Esophagus mucosa (tissue), 1 donor: ENCODE results near the gene CABP2. TPM values are rescaled to one million over a fixed set of nuclear protein-coding genes. Genes with fewer than 3 reads are reported as not detected.
"Not testable (repeated sequence)": the region's sequence is repeated elsewhere in the genome, so short reads cannot be mapped to it uniquely, and the experiment has no call there.

Experiments
- ATAC-seq: fragments of 200-7000 bp; cut with Tn5 transposase; one replicate; pipeline ENCODE4 v1.9.1; 2020
- total RNA-seq: library from RNA; stranded (reverse); gene quantifications from one replicate; pipeline ENCODE4 v1.2.4, GENCODE V29; 2023
- donor health status: DM: yes; HTN: yes; CAD: no.

Gene CABP2
- total RNA-seq, 1 donor from 2014 or later, result not detected

DNA sequence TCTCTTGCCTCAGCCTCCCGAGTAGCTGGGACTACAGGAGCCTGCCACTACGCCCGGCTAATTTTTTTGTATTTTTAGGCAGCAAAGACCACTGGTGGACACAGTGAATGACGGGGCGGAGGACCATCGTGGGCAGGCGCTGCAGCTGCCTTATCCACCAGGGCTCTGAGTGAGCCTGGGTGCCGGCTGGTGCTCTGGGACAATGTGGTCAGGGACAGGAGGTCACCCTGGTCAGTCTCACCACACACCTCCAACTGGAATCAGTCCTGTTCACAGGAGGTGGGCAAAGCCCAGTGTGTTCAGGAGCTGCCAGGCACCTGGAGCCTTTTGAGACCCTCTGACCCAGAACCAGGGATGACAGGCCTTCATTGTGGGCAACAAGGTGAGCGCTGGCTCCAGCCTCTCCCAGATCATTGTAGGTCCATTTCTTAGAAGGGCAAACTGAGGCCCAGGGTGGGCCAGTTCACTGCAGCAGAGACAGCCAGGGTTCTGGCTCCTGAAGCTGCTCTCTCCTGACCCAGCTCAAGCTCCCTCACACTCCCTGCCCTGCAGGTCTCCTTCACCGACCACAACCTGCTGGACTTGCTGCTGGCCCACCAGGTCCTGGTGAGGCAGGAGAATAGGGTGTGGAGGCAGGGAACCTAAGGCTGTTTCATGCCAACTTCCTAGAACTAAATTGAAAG lies 15.7 kb upstream of the CABP2 start:
- no peak for ATAC-seq

DNA sequence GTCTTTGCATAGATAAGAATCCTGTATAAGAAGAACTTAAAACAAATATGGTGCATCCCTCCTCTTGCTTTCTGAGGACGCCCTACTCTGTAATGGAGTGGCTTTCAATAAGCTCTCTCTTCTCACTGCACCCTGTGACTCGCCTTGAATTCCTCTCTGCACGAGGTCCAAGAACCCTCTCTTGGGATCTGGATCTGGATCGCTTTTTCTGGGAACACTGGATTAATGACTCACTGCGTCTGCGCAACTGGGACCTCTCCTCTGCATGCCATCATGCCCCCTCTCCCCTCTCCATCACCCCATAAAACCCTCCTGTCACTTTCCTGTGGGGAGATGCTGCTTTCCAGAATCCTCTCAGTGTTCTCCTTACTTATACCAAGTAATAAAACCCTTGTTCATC lies 15.1 kb upstream of the CABP2 start:
- ATAC-seq, result no peak

DNA sequence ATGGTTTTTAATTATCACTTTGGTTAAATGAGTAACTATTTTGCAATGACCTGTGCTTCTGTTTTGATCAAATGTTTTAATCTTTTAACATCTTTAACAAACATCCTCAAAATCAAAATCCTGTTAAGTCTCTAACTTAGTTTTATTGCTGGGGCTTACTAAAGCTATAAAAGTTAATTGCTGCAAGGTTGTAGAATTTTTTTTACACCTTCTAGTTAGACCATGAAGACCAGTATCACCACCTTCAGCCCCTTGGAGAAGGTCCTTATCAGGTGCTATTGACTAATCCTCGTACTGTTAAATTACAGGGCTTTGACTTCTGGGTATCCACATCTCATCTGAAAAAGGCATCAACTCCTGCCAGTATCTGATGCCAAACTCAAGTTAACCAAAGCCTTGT lies 12.3 kb upstream of the CABP2 start:
- ATAC-seq, result no peak

DNA sequence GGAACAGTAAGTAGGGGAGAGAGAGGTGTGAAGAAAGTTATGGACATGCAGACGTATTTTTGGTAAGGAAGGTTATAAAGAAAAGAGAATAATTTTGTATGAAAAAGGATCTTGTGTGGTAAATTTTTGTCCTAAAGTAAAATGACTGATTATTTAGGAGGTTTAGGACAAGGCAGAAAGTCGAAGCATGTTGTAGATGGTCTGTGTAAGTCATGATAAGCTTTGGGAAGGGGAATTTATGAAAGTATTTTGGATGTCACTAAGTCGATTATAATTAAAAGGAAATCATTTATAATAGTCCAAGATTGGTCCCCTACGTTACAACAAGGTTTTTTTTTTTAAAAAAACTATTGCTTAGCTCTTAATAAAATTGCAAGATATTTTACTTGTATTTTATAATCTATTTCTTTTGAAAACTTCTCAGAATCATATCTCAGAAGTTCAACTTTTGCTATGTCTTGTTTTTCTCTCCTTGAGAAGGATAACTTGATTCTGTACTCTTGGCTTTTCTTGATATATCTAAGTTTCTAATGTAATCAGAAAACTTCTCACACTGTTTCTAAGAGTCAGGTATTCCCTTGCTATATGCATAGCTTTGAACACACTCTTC lies 10.9 kb upstream of the CABP2 start:
- no peak for ATAC-seq

DNA sequence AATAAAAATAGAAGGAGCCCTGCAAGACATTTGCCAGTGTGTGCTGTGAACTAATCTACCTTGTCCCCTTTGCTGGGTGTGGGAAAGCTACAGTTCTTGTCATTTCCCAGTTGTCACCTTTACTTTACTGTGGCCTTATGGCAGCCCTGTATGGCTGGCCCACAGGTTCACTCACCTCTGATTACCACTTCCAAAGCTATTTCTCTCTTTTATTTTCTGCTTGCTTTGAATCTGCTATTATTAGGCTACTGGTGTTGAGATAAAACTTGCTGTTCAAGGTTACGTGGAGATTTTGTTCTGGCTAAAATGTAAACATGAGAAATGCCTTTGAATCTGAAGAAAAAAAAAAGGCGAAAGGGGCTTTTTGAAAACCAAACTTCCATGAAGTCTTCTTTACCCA lies 9.6 kb upstream of the CABP2 start:
- no peak for ATAC-seq

DNA sequence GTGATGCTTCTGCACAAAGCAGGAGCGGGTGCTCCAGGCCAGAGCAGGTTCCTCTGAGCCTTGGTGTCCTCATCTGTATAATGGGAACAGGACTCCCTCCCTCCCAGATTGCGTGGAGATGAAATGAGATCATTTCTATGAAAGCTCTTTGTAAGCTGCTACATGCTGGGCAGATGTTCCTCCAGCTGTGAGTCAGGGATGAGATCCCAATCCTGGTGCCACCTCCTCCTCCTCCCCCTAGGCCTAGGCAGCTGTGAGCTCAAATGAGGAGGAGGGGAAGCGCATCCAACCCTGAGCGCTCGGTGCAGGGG lies 7.0 kb upstream of the CABP2 start:
- no peak for ATAC-seq

DNA sequence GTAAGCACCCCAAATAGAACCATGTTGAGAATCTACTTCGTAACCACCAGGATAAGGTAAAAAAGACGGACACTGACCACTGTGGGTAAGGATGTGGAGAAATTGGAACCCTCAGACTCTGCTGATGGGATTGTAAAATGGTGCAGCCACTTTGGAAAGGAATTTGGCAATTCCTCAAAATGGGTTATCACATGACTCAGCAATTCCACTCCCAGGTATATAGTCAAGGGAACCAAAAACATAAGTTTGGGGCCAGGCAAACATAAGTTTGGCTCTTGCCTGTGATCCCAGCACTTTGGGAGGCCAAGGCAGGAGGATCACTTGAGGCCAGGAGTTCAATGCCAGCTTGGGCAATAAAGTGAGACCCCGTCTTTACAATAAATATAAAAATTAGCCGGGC lies 5.1 kb upstream of the CABP2 start:
- ATAC-seq, result no peak

DNA sequence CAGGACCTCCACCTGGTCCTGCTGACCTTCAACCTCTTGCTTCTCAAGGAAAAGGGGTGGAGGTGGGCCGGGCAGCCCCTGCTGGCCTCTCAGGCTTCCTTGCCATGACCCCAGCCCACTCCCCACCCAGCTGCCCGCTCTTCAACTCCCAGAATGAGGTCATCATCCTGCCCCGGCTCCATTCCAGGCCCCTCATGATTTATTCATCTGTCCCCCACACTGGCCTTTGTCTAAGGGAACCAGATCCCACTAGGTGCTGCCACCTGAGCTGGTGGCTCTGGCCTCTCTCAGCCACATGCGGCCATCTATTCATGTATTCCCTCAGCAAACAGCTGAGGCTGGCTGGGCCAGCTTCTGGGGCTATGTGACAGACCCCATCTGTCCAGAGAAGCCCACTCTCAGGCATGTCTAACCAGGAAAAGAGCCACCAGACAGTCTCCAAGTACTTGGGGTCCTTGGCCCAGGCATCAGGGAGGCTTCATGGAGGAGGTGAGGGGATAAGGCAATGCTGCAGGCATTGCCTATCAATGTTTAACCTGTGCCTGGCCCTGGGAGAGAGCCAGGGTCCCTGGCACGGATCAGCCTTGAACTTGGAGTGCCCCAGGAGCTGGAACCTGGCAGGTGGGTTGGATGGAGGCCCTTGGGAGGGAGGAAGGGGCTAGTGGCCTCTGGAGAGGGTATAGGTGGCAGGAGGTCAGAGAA lies 2.2 kb upstream of the CABP2 start:
- no peak for ATAC-seq

DNA sequence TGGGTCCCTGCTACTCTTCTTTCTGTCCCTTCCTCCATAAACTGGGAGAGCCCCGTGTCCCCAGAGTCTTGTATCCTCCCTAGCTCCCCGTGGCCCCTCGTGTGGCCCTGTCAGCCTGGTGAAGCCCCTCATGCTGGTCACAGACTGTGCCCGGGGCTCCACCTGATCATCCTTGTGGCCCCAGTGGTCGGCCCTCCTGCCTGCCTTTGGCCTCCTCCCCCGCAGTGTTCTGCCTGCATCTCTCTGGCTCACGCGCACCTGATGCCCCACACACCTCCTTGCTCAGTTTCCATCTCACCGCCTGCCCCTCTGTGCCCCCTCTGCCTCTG lies 1.2 kb upstream of the CABP2 start:
- ATAC-seq, result no peak

DNA sequence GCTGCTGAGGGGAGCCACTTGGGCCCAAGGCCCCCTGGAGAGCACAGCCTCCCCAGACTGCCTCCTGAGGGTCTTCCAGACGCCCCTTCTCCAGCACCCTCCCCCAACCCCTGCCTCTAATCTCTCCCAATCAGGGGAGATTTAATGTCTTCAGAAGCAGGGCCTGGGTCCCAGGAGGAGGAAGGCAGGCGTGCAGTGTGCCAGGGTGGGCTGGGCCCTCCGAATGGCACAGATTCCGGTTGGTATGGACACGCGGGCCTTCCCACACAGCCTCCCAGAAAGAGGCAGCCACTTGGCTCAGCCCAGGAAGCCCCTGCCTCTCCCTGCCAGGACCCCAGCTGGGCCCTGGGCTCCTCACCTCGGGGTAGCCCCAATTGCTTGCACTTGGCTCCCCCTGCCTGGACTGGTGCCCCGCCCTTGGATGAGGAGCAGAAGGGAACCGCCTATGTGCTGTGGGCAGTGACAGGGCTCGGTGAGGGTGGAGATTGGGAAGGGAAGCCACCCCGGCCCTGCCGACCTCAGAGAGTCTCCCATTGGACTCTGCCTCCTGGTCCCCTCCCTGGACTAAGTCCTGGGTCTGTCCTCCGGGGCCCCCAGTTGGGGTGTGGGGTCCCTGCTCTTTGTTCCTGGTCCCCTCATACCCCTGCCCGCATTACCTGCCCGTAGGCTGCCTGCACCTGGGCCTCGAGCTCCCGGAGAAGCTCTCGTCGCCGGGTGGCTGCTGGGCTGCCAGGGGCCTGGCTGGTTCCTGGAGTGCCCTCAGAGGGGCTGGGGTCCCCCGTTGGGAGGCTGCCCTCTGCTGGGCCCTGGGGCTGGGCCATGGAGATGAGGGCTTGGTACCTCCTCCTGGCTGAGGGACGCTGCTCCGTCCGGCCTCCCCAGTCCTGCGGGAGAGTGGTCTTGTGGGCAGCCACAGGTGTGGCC lies 572 bp upstream of the CABP2 start:
- ATAC-seq, result peak; percentile 26

DNA sequence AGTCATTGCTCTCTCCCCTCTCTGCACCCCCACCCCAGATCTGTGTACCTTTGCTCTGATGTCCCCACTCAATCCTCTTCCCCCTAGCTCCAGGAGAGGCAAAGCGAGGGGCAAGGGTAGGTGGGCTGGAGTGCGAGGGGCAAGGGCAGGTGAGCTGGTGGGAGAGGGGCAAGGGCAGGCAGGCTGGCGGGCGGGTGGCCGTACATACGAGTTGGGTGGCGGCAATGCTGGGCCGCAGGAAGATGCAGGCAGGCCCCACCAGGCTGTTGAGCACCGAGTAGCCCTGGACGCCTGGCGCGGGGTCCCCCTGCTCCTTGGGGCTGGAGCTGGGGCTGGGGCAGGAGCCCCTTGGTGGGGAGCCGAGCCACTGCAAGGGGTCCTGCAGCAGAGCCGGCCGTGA lies 908 bp downstream of the CABP2 start:
- ATAC-seq, result no peak

DNA sequence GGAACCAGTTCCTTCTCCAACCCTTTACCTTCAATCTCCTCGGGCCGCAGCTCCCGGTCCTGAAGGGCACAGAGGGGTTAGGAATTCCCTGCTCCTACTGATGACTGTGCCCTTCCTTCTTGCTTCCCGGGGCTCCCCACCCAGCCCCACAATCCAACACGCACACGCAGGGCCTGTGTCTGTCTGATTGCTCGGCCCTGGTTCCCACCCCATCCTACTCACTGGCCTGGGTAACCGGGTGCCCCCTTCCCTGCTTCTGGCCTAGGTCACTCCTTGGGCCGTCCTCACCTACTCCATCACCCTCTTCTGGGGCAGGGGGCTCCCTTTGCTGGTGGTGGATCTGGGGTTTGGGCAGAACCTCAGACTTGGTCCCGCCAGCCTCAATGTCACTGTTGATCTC lies 1.3 kb downstream of the CABP2 start:
- no peak for ATAC-seq

DNA sequence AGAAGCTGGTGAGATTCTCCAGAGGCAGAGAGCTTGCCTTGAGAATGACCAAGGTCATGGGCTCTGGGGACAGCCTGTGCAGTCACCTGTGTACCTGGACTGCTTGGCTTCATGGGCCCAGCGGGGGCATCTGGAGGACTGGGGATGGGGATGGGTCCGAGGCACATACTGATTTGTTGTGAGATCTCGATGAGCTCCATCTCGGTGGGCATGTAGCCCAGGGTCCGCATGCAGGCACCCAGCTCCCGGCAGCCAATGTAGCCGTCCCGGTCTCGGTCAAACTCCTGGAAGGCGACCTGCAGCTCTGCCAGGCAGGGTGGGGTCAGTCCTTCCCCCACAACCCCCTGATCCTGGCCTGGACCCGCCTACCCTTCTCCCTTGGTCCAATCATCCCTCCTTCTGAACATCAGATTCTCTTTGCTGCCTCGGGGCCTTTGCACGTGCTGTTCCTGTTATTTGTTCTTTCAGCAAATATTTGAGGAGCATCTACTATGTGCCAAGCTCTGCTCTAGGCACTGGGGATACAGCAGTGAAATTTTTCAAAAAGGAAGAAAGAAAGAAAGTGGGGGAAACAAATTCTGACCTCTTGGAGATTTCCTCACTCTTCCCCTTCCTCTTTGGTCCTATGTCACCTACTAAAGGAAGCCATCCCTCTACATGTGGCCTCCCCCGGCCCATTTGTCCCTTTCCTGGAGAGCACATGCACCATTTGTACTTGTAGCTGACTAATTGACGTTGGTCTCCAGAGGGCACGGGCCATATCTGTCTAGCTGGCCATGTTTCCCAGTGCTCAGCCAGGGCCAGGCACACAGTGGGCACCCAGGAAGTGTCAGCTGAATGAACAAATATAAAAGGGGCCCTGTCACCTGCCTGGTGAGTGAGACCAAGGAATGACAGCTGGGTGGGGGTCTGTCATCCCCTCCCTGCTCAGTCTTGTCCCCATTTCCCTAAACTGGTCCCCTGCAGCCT lies 2.1 kb downstream of the CABP2 start:
- ATAC-seq, result no peak

DNA sequence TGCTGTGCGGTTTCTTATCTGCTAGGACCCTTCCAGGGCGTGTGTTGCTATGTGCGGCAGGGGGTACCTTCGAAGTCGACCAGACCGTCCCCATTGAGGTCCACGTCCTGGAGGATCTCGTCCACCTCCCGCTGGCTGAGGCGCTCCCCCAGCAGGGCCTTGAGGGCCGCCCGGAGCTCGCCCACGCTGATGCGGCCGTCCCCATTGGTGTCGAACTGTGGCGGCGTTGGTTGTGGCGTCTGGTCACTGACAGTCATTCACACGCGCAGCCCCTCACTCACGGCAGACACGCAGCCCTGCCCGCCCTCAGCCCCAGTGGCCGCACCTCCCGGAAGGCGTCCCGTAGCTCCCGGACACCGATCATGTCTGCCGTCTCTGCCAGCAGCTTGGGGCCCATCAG lies 3.5 kb downstream of the CABP2 start:
- ATAC-seq, result no peak

DNA sequence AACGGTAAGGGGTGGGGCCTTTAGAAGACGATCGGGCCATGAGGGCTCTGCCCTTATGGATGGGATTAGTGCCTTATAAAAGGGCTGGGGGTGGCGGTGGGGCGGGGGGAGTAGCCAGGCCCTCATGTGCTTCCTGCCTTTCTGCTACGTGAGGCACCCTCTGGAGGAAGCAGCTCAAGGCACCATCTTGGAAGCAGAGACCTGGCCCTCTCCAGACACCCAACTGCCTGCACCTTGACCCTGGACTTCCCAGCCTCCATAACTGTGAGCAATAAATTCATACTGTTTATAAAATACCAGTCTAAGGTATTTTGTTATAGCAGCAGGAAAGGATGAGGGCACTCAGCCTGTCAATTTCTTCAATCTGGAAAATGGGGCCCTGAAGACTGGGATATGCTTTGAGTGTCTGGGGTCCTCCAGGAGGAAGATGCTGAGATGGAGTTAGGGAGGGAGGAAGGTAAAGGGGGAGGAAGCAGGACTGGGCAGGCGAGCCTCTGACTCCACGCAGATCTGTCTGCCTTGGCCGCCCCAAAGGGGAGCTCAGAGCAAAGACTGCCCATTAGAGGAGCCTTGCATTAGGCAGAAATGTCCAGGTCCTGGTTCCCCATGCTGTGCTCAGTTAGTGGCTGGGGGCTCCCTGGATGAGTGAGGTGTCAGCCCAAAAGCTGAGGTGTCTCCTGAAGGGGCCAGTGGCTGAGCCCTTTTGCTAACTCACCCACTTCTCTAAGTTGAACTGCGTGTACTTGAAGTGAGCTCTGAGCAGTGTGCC lies 5.3 kb downstream of the CABP2 start:
- ATAC-seq, result no peak

DNA sequence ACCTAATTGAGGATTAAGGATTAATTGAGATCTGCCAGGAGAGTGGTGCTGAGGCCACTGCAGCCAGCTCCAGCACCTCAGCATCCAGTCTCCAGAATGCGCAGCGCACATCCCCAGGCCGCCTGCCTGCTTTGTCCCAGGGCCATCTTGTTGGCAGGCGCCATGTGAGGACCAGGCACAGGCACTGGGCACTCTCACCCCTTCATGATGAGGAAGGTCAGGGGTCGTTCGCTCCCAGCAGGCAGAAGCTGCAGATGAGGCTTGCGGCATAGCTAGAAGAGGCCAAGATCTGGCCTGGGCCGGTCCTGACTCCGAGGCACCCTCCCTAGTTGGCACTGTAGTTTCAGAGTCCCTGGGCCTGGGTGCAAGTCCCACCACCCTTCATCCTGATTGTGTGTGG lies 6.4 kb downstream of the CABP2 start:
- ATAC-seq, result no peak

DNA sequence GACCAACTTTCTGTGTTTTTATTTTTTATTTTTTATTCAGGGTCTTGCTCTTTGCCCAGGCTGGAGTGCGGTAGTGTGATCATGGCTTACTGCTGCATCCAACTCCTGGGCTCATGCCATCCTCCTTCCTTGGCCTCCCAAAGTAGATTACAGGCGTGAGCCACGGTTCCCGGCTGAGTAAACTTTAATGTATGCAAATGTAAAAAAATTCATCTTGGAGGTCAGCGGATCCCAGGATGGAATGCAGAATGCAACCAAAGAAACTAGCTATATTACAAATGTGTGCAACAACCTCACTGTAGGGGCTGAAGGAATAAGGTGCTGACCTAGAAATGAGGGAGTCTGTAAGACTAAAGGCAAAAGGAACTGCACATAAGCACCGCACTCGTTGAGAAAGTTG lies 9.1 kb downstream of the CABP2 start:
- no peak for ATAC-seq

DNA sequence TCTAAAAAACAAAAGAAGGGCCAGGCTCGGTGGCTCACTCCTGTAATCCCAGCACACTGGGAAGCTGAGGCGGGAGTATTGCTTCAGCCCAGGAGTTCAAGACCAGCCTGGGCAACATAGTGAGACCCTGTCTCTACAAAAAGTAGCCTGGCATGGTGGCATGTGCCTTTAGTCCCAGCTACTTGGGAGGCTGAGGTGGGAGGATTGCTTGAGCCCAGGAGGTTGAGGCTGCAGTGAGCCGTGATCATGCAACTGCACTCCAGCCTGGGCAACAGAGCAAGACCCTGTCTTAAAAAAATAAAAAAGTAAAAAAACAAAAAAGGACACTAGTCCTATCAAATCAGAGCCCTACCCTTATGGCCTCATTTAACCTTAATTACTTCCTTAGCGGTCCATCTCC lies 11.7 kb downstream of the CABP2 start:
- not testable (repeated sequence) for ATAC-seq

DNA sequence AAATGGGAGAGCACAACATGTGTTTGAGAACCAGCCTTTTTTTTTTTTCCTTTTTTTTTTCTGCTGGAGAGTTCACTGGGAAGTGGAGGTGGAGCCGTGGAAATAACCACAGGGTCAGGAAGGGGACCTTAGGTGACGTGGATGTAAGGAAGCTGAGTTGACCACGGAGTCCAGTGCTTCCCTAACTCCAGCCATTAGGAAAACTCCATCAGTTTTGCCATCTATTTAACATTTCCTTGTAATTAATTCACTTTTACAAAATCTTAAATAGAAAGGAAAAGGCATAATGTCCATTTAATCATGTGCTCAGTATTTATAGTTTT lies 13.3 kb downstream of the CABP2 start:
- no peak for ATAC-seq

DNA sequence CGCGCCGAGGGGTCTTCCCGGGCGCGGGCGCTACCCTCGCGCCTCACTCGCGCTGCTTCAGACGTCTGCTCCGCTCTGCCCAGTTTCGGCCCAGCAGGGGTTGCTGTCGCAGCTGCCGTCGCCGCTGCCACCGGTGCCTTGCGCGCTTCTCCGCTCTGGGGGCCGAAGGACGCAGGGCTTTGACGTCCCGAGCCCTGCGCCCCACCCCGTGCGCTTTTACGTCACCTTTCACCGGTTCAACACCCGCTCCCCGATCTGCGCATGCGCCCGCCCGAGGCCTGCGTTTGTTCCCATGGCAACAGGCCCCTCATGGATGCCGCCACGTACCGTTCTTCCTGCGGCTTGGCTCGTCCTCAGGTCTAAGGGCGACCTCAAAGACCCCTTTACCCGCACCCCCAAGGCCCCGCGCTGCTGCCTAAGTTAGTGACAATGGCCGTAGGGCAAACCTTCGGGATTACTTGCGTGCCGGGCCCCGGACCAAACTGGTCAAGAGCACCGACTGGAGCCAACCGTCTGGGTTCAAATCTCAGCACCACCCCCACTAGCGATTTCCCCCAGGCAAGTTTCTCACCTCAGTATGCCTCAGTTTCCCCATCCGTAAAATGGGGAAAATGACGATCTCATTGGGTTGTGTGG lies 14.6 kb downstream of the CABP2 start:
- ATAC-seq, result peak; percentile 44

DNA sequence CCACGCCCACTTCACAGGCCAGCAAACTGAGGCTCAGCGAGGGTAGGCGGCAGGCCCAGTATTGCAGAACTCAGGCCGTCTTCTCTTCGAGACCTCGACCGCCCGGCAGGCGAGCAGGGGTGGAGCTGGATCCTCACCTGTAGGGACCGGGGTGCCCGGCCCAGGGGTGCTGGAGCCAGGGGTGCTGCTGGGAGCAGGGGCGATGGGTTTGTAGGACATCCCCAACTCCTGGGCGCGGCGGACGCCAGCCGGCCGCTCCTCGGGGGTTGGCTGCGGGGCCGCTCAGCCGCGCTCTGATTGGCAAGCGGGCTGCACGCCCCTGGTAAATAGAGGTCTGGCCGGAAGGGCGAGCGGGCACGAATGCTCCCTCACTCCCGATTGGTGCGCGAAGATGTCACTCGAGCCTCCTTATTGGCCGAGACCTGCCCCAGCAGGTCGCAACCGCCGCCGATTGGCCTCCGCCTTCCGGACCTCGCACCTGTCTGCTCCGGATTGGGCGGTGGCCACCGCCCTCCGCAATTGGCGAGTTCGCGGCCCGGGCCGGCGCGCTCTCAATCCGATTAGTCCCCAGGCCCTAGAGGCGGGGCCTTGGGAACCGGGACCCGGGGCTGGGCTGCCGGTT lies 15.3 kb downstream of the CABP2 start, which contains the start of gene CDK2AP2:
Gene CDK2AP2, minus strand, starts transcription at position 299 of the 622 bp plus-strand sequence. Its CDS starts 80 bp downstream, at position 219.
- peak; percentile 77 for ATAC-seq
